ENCODE data around the gene ALLC.

Gene ALLC

DNA sequence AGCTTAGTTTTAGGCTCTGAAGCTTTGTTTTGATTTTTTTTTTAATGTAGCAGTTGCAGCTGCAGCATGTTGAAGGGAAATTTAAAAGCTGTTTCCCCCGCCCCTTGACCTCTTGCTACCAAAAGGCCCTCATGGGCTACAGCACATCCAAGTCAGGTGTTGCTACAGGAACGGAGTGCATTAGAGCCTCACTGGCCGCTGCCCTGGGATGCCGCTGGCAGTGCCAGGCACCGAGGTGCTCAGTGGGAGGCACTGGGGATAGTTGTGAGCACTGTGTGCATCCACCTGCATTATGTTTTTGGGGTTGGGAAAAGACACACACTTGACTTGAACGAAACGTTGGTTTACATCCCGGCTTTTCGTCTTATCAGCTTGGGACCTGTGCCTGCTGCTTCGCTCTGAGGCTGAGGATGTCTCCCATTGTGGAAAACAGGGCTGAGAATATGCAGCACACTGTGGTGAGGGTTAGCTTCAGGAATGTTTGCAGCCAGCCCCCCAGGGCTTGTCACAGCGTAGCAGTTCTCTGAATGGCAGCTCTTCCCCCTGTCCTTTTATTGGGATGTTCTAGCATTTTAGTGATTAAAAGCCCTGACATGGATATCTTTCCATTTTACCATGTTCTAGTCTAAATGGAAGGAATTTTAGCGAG lies 69.5 kb downstream of the ALLC start:
- DNase-seq = no peak

DNA sequence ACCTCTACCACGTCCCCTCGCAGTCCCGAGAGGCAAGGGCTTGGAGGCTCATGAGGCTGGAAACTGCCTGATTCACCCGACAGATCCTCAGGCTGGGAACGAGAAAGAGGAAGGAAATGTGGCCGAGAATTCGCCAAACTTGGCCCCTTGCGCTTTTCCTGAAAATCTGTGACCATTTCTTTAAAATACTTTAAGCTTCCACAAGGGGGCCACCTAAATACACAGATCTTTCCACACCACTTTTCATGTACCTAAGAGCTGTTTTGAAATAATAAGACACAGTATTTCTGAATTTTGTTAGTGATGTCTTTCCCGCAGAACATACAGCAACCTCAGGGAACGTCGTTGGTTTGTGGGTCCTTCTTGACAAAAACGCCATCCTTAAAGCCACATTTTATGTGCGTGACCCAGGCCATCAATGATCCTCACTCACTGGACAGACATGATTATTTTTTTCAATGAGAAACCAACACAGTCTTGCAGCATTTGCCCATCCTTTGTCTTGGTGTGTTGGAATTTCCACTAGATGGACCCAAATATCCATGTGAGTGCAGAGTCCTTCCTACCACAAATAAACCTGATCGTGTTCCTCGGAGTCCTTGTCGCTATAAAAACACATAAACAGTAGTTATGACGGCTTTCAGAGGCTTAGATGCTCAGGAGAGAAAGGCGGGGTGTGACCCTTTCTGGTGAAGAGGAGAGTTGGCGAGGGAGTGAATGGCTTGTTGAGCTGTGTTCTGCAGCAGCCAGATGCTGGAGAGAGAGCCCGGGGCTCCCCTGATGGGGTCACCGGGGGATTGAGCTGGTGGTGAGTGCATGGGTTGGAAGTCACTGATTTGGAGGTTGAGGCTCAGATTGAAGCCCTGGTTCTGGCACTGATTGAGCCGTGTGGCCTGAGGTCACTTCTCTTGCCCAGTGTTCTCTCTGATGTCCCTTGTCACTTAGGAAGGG lies 70.4 kb downstream of the ALLC start:
- DNase-seq = no peak

DNA sequence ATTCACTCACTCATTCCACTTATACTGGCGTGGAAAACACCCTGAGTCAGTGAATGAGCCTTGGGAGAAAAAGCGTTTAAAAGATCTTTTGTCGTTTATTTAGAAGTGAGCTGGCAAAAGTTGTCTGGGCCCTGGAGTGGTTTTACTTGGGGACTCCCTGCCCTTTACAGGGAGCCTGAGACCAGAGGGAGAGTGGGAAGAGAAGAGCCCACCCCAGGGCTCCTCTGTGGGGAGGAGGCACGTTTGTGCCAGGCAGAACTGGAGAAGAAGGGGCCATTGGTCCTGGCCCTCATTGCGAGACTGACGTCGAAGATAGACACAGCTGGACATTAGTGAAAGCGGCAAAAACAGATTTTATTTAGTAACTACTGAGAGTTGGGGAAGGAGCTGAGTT lies 71.1 kb downstream of the ALLC start:
- DNase-seq = no peak

DNA sequence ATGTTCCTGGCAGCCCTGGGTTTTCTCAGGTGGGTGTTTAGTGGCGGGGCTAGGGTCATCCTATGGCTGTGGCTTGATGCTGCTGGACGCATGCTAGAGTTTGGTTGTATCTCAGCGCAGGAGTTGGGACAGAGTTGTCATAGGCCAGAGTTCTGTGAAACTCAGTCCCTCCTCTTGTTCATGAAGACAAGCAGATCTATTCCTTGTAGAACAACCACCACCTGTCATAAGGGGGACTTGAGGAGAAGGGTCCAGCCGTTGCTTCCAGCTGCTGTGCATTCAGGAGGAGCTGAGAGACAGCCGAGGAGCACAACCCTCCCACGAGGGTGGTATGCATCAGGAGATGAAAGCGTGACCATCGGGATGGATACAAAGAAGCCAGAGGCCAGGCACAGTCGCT lies 71.8 kb downstream of the ALLC start:
- DNase-seq = no peak

DNA sequence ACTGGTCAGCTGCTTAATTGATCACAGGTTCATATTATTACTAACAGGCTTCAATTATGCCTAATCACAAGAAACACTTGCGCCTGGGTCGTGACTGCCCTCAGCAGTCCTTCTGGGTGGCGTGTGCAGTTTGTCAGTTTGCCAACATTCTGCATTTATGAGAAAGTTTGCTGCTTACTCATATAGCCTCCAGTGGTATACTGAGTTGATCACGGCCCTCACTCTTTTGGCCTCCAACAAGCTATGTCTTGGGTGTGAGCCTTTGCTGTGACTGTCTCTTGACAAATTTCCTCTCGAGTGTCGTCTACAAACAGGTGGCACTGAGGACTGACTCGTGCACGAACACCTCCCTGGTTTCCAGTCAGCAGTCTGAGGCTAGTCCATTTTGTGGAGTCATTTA lies 72.6 kb downstream of the ALLC start:
- no peak for DNase-seq

DNA sequence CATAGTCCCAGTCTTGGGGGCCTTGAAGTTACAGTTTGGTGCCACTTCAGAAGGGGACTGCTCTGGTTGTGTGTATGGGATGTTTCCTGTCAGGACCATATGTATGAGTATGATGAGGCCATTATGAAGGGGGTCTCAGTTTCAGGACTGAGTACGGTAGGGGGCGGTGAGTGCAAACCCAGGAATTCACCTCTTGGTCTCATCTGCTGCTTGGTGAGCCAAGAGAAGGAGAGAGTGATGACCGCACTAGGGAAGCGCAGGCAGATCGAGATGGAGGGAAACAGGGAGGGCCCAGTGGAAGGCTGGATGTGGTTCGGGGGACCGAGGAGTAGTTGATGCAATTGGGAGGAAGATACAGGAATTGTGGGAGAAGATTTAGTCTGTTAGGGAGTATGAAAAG lies 73.8 kb downstream of the ALLC start:
- no peak for DNase-seq

DNA sequence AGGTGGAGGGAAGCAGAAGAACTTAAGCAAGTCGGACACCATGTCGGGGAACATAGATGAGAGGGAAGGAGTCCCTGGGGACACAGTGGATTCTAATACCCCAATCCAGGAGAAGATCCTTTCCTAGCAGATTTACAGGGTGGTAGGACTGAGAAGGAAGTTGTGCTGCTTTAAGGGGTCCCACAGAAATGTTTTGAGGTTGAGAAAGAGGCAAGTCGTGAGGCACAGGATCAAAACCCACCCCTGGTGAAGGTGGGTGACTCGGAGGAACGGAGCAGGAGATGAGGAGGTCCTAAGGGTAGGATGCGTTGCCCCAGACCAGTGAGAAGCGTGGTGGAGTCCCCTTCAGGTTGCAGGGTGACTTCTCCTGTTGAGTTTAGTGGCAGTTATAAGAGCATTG lies 78.1 kb downstream of the ALLC start:
- DNase-seq = no peak

DNA sequence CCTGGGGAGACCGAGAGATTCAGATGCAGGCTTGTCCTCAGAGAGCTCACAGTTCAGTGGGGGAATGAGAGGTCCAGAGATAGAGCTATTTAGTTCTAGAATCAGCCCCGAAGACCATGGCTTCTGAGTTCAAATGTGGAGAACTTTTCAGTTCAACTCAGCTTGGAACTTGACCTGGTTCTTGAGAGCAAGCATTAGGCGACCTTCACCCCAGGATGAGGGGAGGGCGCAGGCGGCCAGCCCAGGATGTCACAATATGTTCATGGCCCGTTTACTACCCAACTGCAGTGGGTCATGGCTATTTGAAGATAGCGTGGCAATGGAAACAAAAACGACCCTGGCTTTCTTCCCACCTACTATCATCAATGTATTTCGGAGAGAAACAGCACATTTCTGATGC lies 79.1 kb downstream of the ALLC start:
- no peak for DNase-seq

DNA sequence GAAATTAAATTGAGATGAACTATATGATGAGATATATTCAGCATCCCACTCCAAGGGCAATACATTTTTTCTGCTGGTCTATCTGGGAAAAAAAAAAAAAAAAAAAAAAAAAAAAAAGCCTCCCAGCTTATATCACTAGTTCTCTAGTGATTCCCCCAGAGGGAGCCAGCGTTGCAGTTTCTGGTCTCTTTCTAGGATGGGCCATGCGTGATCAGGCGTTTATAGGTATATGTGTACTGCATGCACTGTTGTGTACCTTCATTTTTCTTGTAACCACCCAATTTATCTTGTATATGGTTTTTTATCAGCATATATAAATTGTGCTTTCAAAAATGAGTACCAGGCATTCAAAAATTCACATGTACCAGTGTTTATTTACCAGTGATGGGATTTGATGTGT lies 80.5 kb downstream of the ALLC start:
- DNase-seq = no peak

DNA sequence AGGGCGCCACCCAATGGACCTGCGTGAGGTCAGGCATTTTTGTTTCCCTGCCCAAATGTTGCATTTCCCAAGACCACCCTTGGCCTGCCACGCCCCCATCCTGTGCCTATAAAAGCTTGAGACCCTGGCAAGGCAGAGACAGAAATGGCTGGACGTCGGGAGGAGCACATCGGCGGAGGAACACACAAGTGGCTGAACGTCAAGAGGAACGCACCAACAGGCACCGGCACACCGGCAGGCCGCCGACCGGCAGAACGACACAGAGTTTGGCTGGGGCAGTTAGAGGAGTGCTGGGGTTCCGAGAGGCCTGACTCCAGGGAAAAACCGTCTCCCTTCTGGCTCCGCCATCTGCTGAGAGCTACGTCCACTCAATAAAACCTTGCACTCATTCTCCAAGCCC lies 81.3 kb downstream of the ALLC start:
- DNase-seq = no peak

DNA sequence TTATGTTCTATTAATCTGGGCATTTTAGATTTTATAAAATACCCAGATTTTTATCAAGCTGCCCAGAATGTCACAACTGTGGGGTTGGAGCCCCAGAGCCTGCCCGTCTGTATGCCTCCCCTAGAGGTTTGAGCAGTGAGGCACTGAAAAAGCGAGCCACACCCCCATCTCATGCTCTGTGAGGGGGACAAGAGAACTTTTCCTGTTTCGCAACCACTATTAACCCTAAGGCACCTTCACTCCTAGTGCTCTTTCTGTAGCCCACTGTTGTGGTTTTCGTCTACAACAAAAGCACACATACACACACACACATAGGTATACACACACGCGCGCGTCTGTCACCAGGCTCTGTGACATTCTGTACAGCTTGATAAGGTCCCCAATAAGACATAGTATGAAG lies 83.4 kb downstream of the ALLC start:
- DNase-seq = no peak

DNA sequence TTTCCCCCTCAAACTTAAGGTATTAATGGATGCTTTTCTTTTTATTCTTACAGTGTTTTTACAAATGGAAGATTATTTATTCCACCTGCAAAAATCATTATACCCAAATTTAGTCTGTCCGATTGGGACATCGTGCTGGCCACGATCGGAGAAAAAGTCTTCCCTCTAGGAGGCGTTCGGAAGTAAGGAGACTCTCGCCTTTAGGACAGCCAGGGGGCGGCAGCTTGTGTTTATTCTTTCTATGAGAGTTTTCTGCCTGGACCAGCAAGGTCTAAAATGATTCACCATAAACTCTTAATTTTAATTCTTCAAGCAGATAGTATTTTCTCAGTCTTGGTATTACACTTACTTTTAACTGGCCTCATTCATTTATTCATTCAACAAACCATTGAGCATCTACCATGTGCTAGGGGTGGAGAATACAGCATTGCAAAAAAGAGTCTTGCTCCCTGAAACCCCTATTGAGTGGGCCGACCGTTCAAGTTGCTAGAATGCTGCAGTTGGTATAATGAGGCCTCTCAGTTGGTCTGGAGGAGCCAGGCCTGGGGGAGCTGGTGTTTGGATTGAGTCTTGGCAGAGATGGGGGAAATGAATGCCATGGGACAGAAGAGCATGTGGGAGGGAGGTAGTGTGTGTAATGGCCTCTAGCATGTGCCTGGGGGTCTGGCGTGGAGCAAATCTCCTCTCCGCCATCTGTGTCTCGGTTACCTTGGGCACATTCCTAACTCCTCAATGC lies 84.0 kb downstream of the ALLC start:
- no peak for DNase-seq

DNA sequence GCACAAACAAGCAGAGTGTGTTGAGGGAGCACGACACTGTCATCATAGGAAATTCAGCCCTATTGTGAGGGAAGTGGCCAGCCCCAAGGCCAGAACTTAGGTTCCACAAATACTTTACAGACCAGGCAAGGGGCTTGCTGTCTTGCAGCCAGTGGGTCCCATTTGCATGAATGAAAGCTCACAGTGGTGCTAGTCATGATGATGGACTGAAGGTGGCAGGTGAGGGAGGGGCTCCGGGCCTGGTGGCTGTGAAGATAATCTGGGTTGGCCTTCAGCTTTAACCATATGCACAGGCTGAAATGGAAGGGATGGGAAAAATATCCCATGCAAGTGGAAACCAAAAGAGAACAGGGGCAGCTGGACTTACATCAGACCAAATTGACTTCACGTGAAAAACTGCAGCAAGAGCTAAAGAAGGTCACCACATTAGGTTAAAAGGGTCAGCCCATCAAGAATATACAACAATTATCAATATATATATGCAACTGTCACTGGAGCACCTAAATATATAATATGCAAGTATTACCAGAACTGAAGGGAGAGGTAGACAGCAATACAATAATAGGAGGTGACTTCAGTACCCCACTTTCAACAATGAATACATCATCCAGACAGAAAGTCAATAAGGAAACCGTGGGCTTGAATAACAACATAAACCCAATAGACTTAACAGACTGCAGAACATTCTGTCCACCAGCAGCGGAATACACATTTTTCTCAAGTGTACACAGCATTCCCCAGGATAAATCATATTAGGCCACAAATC lies 84.9 kb downstream of the ALLC start:
- no peak for DNase-seq

DNA sequence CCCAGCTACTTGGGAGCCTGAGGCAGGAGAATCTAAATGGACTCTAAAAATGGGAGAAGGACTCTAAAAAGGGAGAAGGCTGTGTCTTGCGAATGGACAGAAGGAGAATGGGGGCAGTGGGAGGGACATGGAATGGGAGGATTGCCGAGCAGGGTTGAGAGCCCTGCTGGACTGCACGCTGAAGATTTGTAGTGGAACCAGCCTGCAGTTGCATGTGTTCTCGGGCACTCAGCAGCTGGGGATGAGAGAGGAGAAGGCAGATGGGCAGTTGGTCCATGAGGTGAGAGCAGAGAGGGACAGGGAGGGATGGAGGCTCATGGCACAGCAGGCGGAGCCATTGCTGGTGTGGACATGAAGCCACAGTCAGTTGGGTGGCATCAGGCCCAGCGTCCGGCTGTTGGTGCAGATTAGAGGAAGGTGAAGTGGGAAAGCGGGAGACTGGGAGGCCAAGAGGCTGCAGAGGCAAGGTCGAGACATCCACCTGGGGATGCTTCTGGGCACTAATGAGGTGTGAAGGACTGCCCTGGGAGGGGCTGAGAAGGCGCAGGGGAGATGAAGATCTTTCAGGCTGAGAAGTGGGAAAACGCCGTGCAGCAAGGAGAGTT lies 86.1 kb downstream of the ALLC start:
- DNase-seq = no peak

DNA sequence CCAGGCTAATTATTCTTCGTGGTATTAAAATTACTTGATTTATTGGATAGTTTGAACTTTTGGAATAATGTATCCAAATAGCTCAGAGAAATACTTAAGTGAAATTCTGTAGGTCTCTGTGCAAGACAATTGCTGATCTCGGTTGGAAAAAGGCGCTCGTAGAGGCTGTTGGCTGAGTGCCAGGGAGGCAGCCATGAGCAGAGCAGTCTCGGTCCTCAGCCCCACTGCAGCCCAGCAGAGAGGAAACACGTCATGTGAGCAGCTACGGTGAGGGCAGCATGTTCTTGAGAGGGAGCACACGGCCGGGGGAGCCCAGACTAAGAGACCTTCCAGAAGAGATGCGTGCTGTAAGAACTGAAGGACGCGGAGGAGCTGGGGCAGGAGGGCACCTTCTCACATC lies 87.9 kb downstream of the ALLC start:
- no peak for DNase-seq

DNA sequence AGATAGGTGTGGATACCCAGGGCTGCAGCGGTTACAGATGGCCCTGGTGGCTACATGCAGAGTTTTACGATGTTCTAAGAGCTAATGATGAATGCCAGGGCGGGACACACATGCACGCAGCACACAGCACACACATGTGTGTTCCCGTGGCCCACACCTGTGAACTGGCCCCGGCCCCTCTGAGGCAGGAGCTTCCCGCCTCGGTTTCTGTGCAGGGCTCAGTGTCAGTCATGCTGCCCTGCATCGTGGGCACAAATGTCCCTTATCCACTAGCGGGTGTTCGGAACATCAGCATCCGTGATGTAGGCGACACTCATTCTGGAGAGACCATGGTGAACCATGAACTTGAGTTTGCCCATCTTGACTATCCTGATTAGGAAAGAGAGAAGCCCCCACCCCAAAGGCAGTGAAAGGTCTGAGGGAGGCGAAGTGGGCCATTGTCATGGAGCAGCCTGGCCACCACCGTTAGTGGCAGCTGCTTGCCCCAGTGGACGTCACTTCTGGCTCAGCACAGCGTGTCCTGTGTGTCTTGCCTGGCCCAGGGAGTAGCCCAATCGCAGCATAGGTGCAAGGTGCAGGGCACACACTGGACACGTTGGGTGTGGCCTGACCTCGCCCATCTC lies 89.1 kb downstream of the ALLC start:
- no peak for DNase-seq

DNA sequence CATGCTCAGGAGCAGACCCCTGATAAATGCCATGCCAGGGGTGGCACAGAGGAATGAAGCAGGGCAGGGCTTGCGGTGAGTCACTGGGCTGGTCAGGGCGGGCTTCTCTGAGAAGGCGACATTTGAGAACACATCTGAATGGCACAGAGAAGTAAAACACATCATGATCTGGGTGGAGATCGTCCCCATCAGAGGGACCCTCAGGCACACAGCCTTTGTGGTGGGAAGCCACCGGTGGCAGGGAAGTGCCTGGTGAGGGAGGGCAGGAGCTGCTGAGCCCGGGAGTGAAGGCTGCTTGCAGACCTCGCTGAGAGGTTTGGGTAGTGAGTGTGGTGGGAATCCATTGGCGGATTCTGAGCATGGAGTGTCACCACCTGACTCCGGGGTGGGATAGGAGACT lies 89.8 kb downstream of the ALLC start:
- DNase-seq = no peak

DNA sequence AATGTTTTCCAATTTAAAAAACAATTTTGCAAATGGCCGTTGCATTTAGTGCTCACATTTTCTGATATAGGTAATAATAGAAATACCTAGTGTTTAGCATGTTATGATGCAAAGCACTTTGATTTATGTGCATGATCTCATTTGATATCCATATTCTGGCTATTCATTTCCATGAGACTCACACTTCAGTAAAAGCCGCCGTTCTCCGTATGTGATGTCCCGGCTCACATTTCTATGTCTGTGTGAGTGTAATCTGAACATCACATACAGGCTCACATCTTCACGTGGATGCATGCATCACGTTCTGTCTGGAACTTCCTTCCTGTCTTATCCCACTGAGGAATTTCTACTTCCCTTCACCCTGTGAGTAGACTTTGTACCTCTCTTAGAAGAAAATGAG lies 91.2 kb downstream of the ALLC start:
- no peak for DNase-seq

DNA sequence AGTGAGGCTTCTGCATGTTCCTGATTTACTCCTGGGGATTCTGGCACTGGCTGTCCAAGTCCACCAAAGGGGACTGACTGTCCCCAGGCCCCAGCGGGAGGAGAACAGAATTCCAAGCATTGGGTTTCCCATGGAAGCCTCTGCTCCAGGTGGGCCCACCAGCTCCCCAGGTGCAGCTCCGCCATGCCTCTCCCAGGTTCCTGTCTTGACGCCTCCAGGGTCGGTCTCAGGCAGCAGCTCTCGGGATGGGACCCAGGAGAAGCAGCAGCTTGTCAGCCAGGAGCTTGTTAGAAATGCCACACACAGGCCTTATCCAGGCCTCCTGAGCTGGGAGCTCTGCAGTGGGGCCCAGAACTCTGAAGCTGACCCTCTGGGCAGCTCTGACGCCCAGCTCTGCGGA lies 93.3 kb downstream of the ALLC start:
- DNase-seq = no peak

DNA sequence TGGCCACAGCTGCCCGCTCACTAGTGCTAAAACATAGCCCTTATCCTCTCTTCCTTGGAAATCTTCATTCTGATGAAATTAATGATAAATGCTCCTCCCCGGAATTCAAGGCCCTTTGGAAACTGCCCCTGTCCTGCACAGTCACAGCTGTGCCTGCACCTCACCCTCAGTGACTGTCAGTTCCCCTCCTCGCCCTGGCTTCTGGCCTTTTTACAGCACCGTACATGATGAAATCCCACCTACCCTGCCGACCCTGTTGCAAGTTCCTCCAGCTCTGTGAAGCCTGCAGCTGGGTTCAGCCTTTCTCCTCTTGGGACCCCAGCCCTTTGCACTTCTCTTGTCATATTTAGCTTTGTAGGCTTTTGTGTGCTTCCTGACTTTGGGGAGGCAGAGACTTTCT lies 93.8 kb downstream of the ALLC start:
- no peak for DNase-seq
